Fibroblast of skin of right quadriceps (primary cell): ENCODE results near the gene PCDHB11.
A peak's percentile ranks its signal among the peaks of the same experiment; 100 is the strongest.
"Not testable (repeated sequence)": the region's sequence is repeated elsewhere in the genome, so short reads cannot be mapped to it uniquely, and the experiment has no call there.

Experiments
- DNase-seq: peaks from one replicate; pipeline ENCODE4 v3.0.0-alpha.2; 2013

The PCDHB11 gene

GRCh38 chr5:141199359-141200235 is at the start of gene PCDHB11:
TSS of gene PCDHB11 (plus strand) at chr5:141199627. CDS start at chr5:141199775, 148 bp downstream.
- DNase-seq = no peak

DNA sequence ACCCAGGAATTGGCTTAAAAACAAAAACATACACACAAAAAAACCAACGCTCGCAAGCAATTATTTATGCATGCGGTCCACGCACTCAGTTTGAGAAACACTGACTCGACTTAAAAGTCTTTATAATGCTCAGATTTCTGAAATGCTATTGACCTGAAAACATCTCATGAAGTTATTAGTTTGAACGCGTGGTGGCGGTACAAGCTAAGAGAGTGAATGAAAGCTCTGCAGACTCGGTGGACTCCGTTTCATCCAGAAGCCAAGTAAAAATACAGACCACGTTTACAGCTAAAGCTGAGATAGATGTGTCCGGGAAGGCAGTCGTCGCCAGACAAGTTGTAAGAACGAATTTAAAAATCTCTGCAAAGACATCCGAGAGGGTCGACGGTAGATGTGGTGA is 49.6 kb upstream of the PCDHB11 start, which contains the start of gene PCDHB6:
Gene PCDHB6, plus strand, starts transcription at position 246 of the 400 bp plus-strand sequence. CDS start 201 bp downstream, outside the sequence.
- DNase-seq = no peak

GRCh38 chr5:141150224-141150992 is 49.0 kb upstream of the PCDHB11 start:
- no peak for DNase-seq

DNA sequence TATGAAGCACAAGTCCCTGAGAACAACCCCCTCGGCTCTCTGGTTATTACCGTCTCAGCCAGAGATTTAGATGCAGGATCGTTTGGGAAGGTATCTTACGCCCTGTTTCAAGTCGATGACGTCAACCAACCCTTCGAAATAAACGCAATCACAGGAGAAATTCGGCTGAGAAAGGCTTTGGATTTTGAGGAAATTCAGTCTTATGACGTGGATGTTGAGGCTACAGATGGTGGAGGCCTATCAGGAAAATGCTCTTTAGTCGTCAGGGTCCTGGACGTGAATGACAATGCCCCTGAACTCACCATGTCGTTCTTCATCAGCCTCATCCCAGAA is 48.5 kb upstream of the PCDHB11 start:
- DNase-seq = no peak

GRCh38 chr5:141151632-141152031 is 47.8 kb upstream of the PCDHB11 start:
- DNase-seq = not testable (repeated sequence)

- not testable (repeated sequence) for DNase-seq
Measured at GRCh38 chr5:141152096-141152495, 47.3 kb upstream of the PCDHB11 start.

- DNase-seq = no peak
Measured at GRCh38 chr5:141155540-141156374, 43.7 kb upstream of the PCDHB11 start.

DNA sequence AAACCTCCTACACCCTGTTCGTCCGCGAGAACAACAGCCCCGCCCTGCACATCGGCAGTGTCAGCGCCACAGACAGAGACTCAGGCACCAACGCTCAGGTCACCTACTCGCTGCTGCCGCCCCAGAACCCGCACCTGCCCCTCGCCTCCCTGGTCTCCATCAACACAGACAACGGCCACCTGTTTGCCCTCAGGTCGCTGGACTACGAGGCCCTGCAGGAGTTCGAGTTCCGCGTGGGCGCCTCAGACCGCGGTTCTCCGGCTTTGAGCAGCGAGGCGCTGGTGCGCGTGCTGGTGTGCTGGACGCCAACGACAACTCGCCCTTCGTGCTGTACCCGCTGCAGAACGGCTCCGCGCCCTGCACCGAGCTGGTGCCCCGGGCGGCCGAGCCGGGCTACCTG is 42.1 kb upstream of the PCDHB11 start:
- DNase-seq = not testable (repeated sequence)

GRCh38 chr5:141157901-141158300 is 41.5 kb upstream of the PCDHB11 start:
- not testable (repeated sequence) for DNase-seq

- peak; percentile 14 for DNase-seq
Measured at GRCh38 chr5:141172381-141173204, 26.8 kb upstream of the PCDHB11 start, which contains the start of gene PCDHB7. TSS of gene PCDHB7 (plus strand) at chr5:141172644. CDS start at chr5:141172836, 192 bp downstream.

- not testable (repeated sequence) for DNase-seq
Measured at GRCh38 chr5:141174291-141175104, 24.9 kb upstream of the PCDHB11 start.

DNA sequence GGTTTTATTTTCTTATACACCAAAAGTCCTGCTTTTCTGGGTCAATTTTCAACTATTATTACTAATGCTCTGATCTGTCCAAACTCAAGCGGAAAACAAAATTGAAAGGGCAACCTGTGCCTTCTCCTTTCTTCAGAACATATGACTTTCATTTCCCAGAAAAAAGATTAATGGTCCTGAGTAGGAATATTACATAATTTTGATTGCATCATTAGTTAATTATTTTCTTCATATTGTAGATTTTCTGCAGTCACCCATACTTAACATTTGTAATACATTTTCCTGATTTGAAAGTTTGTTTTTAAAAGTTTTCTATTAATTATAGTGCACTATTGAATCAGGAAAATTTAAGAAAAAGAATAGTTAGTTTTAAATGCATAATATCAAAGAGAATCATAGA is 23.5 kb upstream of the PCDHB11 start:
- DNase-seq = no peak

- DNase-seq = not testable (repeated sequence)
Measured at GRCh38 chr5:141177577-141178191, 21.7 kb upstream of the PCDHB11 start, which contains the start of gene PCDHB8. TSS of gene PCDHB8 (plus strand) at chr5:141177790. CDS start at chr5:141178035, 245 bp downstream.

GRCh38 chr5:141179371-141179770 is 20.1 kb upstream of the PCDHB11 start:
- not testable (repeated sequence) for DNase-seq

GRCh38 chr5:141179876-141180275 is 19.6 kb upstream of the PCDHB11 start:
- DNase-seq = not testable (repeated sequence)

DNA sequence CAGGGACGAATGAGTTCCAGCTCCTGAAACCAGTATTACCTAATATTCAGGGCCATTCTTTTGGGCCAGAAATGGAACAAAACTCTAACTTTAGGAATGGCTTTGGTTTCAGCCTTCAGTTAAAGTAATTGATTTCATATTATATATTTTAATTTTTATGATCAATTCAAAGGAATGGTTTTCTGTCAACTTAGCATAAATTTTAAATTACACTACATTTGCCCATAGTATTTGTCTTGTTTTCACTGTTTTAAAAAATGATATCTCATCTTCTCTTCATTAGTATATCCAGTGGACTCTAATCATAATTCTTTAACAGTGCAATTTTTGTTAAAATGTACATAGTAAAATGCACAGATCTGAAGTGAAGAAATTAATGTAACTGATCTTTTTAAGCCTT is 19.1 kb upstream of the PCDHB11 start:
- no peak for DNase-seq

DNA sequence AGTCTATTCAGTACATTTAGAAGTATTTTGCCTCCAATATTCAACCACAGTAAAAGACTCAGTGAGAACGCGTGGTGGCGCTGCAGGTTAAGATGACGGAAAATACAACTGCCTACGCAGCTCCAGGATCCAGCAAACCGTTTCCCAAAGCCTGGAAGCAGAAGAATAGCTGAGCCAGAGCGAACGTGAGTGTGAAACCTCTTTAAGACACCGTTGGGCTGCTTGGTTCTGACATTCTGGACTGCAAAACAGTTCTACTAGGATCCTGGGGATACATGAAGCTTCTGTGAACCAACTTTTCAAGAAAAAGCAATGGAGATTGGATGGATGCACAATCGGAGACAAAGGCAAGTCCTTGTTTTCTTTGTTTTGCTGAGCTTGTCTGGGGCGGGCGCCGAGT is 17.2 kb upstream of the PCDHB11 start, which contains the start of gene PCDHB16:
Gene PCDHB16, plus strand, starts transcription at position 140 of the 400 bp plus-strand sequence. Its CDS starts 173 bp downstream, at position 313.
- DNase-seq = no peak

- DNase-seq = not testable (repeated sequence)
Measured at GRCh38 chr5:141184117-141184855, 15.1 kb upstream of the PCDHB11 start.

- no peak for DNase-seq
Measured at GRCh38 chr5:141186897-141187512, 12.4 kb upstream of the PCDHB11 start, which contains the start of gene PCDHB9. TSS of gene PCDHB9 (plus strand) at chr5:141187161. CDS start at chr5:141187319, 158 bp downstream.
